ENCODE results near the gene SART3.
"Not testable (repeated sequence)": the region's sequence is repeated elsewhere in the genome, so short reads cannot be mapped to it uniquely, and the experiment has no call there.

Gene SART3

DNA sequence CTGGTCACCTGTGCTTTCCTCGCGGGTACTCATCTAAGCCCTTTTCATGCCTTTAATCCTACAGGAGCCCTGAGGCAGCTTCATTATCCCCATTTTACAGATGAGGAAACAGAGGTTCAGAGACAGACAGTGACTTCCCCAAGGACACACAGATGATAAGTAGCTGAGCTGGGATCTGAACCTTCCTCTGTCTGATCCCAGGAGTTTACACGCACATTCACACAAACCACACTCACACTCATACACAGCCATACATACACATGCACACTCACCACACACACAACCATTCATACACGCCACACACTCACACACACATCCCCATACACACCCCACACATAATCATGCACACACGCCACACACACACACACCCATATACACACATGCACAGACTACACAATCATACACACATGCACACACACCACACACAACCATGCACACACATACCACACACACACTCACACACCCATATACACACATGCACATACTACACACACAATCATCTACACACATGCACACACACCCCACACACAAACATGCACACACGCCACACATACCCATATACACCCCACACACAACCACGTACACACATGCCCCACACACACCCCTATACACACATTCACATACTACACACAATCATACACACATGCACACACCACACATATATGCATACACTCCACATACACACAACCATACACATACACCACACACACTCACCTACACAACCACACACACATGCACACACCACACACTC lies 34.2 kb upstream of the SART3 start:
- H3K9me3 ChIP-seq: no peaks in the 10 kb centered on the region
- H3K27me3 ChIP-seq: peaks cover 8% of the 10 kb centered on the region
- no peaks in the 10 kb centered on the region for H3K4me1 ChIP-seq (ENCODE audit: control insufficient read depth in 1 of 2, insufficient read depth in 1 of 2, low read depth in 1 of 2, low read length in 1 of 2)
- H3K36me3 ChIP-seq: no peaks in the 10 kb centered on the region
- no peak overlapping the region for H3K4me3 ChIP-seq (ENCODE audit: low read depth in 1 of 2, low read length in 1 of 2)
- TF ChIP-seq, protein P1, sequence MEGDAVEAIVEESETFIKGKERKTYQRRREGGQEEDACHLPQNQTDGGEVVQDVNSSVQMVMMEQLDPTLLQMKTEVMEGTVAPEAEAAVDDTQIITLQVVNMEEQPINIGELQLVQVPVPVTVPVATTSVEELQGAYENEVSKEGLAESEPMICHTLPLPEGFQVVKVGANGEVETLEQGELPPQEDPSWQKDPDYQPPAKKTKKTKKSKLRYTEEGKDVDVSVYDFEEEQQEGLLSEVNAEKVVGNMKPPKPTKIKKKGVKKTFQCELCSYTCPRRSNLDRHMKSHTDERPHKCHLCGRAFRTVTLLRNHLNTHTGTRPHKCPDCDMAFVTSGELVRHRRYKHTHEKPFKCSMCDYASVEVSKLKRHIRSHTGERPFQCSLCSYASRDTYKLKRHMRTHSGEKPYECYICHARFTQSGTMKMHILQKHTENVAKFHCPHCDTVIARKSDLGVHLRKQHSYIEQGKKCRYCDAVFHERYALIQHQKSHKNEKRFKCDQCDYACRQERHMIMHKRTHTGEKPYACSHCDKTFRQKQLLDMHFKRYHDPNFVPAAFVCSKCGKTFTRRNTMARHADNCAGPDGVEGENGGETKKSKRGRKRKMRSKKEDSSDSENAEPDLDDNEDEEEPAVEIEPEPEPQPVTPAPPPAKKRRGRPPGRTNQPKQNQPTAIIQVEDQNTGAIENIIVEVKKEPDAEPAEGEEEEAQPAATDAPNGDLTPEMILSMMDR (IDR thresholded peaks at IDR 0.05): no peak
- H3K27ac ChIP-seq: no peak overlapping the region

DNA sequence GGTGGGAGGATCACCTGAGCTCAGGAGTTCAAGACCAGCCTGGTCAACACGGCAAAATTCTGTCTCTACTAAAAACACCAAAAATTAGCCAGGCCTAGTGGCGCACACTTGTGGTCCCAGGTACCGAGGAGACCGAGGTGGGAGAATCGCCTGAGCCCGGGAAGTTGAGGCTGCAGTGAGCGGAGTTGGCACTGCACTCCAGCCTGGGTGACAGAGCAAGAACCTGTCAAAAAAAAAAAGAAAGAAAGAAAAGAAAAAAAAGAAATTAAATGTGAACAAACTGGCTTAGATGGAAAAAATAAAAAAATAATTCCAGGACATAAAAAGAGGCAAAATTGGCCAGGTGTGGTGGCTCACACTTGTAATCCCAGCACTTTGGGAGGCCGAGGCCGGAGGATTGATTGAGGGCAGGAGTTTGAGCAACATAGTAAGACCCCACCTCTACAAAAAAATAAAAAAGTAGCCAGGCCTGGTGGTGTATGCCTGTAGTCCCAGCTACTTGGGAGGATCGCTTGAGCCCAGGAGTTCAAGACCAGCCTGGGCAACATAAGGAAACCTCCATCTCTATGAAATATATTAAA lies 33.4 kb upstream of the SART3 start:
- Histone ChIP-seq H3K4me1 (ENCODE audit: control insufficient read depth in 1 of 2, insufficient read depth in 1 of 2, low read depth in 1 of 2, low read length in 1 of 2) (no peaks in the 10 kb centered on the region), H3K4me3 (ENCODE audit: low read depth in 1 of 2, low read length in 1 of 2) (no peak overlapping the region), H3K36me3 (no peaks in the 10 kb centered on the region), H3K27ac (no peak overlapping the region), H3K9me3 (no peaks in the 10 kb centered on the region), H3K27me3 (peaks cover 8% of the 10 kb centered on the region)
- TF ChIP-seq, protein P1 (IDR thresholded peaks at IDR 0.05): no peak

DNA sequence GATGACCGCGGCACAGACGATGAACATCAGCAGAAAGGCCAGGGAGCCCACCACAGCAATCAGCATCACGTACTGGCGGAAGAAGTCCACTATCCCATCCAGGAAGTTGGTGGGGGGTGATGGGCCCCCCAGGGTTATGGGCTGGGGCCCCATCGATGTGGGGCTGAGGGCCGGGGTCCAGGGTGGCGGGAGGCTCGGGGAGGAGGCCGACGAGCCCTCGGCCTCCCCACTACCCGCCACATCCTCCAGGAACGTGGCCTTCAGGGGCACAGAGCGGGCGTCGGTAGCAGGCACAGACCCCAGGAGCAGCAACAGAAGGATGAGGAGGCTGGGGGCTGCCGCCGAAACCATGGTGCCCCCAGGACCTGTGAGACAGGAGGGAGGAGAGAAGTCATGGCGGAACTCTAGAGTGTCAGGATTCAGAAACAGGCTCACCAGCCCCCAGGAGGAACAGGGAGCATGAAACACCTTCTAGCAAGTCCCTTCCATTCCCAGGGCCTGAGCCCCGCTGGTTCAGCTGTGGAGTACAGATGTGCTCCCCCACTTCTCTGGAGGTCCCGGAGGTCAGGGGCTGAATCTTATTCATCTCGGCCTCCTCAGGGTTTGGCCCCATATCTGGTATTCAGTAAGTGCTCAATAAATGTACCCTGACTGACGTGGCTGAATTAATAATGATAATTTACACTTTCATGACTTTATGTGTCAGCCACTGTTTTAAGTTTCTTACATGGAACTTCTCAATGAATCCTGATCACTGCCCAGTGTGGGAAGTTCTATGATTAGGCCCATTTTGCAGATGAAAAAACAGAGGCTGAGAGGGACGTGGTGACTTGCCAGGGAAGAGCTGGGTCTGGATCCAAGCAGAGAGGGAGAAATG lies 31.3 kb upstream of the SART3 start:
- Histone ChIP-seq H3K4me3 (ENCODE audit: low read depth in 1 of 2, low read length in 1 of 2) (no peak overlapping the region), H3K27ac (no peak overlapping the region), H3K36me3 (no peaks in the 10 kb centered on the region), H3K9me3 (no peaks in the 10 kb centered on the region), H3K27me3 (no peaks in the 10 kb centered on the region), H3K4me1 (ENCODE audit: control insufficient read depth in 1 of 2, insufficient read depth in 1 of 2, low read depth in 1 of 2, low read length in 1 of 2) (no peaks in the 10 kb centered on the region)
- TF ChIP-seq, protein P1 (IDR thresholded peaks at IDR 0.05): no peak

DNA sequence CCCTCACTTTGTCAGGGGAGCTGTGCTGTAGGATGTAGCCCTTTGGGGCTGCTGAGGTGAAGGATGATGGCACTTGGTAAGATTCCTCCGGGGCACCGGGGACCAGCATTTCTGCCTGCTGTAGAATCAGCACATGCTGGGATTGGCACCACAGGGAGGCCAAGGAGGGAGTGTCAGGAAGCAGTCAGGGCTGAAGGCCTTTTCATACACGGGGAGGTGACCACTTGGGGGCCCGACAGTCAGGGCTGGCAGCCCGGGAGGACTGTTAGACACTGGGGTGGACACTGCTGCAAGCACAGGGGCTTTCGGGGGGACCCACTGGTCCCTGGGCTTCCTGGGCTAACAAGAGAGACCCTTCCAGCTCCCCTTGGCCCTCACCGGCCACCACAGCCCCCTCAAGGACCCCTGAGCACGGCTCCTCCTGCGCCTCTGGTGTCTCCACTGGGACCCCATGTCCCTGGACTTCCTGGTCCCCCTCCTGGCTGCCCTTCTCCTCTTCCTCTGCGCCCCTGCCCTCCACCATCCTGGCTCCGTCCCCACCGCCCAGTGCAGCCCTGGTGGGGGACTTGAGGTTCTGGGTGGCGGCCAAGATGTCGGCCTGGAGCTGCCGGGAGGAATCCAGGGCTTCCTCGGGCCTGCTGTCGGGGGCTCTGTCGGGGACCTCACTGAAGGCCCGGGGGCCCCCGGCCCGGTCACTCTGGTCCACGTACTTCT lies 30.5 kb upstream of the SART3 start:
- Histone ChIP-seq H3K36me3 (no peaks in the 10 kb centered on the region), H3K9me3 (no peaks in the 10 kb centered on the region), H3K27ac (no peak overlapping the region), H3K4me1 (ENCODE audit: control insufficient read depth in 1 of 2, insufficient read depth in 1 of 2, low read depth in 1 of 2, low read length in 1 of 2) (no peaks in the 10 kb centered on the region), H3K27me3 (no peaks in the 10 kb centered on the region), H3K4me3 (ENCODE audit: low read depth in 1 of 2, low read length in 1 of 2) (no peak overlapping the region)
- TF ChIP-seq, protein P1 (IDR thresholded peaks at IDR 0.05): no peak

DNA sequence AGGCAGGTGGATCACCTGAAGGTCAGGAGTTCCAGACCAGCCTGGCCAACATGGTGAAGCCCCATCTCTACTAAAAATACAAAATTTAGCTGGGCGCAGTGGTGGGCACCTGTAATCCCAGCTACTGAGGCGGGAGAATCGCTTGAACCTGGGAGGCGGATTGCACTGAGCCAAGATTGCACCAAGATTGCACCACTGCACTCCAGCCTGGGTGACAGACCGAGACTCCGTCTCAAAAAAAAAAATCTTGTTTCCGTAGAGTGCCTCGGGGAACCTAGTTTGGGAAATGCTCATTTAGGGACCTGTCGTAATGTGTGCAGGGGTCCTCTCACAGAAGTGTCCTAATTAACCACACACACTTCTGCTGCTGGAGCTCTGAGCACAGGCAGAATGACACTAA lies 29.5 kb upstream of the SART3 start:
- not testable (repeated sequence) for H3K27me3 ChIP-seq; H3K27ac ChIP-seq; H3K4me3 ChIP-seq (ENCODE audit: low read depth in 1 of 2, low read length in 1 of 2); H3K36me3 ChIP-seq; H3K4me1 ChIP-seq (ENCODE audit: control insufficient read depth in 1 of 2, insufficient read depth in 1 of 2, low read depth in 1 of 2, low read length in 1 of 2); H3K9me3 ChIP-seq
